ENCODE measurements around the gene ALKBH8. TPM values are rescaled to one million over a fixed set of nuclear protein-coding genes. Genes with fewer than 3 reads are reported as not detected.

Gene ALKBH8
- total and polyA plus RNA-seq, 2 of the 8 experiments (the other 6 are each of a cell fraction or from before 2014, with no cell fraction given) = 3.6 to 11.9 TPM

DNA sequence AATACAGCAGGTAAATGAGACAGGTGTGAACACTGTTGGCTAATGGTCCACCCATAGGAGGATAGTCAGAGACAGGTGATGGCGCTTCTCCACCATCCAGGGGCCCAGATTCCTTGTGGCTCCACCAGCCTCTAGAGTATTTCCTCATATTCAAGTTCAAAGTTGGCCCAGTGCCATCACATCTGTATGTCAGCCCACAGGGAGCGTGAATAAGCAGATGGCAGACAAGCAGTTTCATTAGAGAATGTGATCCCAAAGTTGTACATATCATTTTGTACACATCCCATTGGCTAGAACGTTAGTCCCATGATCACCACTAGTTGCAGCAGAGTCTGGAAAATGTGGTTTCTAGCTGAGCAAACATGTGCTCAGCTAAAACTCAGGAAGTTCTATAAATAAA is 96.9 kb downstream of the ALKBH8 start (continued):
- TF ChIP-seq, protein P1, sequence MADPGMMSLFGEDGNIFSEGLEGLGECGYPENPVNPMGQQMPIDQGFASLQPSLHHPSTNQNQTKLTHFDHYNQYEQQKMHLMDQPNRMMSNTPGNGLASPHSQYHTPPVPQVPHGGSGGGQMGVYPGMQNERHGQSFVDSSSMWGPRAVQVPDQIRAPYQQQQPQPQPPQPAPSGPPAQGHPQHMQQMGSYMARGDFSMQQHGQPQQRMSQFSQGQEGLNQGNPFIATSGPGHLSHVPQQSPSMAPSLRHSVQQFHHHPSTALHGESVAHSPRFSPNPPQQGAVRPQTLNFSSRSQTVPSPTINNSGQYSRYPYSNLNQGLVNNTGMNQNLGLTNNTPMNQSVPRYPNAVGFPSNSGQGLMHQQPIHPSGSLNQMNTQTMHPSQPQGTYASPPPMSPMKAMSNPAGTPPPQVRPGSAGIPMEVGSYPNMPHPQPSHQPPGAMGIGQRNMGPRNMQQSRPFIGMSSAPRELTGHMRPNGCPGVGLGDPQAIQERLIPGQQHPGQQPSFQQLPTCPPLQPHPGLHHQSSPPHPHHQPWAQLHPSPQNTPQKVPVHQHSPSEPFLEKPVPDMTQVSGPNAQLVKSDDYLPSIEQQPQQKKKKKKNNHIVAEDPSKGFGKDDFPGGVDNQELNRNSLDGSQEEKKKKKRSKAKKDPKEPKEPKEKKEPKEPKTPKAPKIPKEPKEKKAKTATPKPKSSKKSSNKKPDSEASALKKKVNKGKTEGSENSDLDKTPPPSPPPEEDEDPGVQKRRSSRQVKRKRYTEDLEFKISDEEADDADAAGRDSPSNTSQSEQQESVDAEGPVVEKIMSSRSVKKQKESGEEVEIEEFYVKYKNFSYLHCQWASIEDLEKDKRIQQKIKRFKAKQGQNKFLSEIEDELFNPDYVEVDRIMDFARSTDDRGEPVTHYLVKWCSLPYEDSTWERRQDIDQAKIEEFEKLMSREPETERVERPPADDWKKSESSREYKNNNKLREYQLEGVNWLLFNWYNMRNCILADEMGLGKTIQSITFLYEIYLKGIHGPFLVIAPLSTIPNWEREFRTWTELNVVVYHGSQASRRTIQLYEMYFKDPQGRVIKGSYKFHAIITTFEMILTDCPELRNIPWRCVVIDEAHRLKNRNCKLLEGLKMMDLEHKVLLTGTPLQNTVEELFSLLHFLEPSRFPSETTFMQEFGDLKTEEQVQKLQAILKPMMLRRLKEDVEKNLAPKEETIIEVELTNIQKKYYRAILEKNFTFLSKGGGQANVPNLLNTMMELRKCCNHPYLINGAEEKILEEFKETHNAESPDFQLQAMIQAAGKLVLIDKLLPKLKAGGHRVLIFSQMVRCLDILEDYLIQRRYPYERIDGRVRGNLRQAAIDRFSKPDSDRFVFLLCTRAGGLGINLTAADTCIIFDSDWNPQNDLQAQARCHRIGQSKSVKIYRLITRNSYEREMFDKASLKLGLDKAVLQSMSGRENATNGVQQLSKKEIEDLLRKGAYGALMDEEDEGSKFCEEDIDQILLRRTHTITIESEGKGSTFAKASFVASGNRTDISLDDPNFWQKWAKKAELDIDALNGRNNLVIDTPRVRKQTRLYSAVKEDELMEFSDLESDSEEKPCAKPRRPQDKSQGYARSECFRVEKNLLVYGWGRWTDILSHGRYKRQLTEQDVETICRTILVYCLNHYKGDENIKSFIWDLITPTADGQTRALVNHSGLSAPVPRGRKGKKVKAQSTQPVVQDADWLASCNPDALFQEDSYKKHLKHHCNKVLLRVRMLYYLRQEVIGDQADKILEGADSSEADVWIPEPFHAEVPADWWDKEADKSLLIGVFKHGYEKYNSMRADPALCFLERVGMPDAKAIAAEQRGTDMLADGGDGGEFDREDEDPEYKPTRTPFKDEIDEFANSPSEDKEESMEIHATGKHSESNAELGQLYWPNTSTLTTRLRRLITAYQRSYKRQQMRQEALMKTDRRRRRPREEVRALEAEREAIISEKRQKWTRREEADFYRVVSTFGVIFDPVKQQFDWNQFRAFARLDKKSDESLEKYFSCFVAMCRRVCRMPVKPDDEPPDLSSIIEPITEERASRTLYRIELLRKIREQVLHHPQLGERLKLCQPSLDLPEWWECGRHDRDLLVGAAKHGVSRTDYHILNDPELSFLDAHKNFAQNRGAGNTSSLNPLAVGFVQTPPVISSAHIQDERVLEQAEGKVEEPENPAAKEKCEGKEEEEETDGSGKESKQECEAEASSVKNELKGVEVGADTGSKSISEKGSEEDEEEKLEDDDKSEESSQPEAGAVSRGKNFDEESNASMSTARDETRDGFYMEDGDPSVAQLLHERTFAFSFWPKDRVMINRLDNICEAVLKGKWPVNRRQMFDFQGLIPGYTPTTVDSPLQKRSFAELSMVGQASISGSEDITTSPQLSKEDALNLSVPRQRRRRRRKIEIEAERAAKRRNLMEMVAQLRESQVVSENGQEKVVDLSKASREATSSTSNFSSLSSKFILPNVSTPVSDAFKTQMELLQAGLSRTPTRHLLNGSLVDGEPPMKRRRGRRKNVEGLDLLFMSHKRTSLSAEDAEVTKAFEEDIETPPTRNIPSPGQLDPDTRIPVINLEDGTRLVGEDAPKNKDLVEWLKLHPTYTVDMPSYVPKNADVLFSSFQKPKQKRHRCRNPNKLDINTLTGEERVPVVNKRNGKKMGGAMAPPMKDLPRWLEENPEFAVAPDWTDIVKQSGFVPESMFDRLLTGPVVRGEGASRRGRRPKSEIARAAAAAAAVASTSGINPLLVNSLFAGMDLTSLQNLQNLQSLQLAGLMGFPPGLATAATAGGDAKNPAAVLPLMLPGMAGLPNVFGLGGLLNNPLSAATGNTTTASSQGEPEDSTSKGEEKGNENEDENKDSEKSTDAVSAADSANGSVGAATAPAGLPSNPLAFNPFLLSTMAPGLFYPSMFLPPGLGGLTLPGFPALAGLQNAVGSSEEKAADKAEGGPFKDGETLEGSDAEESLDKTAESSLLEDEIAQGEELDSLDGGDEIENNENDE (IDR thresholded peaks at IDR 0.05; ENCODE audit: insufficient replicate concordance, low read length) = no peak
- TF ChIP-seq CHD2 (IDR thresholded peaks at IDR 0.05; ENCODE audit: low read length) (no peak), RFX5 (IDR thresholded peaks at IDR 0.05; ENCODE audit: borderline replicate concordance, low read depth, low read length) (no peak)
- TF ChIP-seq, protein P2, sequence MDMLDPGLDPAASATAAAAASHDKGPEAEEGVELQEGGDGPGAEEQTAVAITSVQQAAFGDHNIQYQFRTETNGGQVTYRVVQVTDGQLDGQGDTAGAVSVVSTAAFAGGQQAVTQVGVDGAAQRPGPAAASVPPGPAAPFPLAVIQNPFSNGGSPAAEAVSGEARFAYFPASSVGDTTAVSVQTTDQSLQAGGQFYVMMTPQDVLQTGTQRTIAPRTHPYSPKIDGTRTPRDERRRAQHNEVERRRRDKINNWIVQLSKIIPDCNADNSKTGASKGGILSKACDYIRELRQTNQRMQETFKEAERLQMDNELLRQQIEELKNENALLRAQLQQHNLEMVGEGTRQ (IDR thresholded peaks at IDR 0.05; ENCODE audit: low read length) = no peak
